AML-193 (cell line): ENCODE data around the gene VPS13D.
A peak's percentile ranks its signal among the peaks of the same experiment; 100 is the strongest.
"Not testable (repeated sequence)": the region's sequence is repeated elsewhere in the genome, so short reads cannot be mapped to it uniquely, and the experiment has no call there.

ENCODE experiments used
- DNase-seq, 2 experiments: peaks; one replicate each; lab custom pipeline; 2025; lab: John Stamatoyannopoulos, UW

VPS13D gene

GRCh38 chr1:12469493-12469892 is 239.7 kb downstream of the VPS13D start:
- no peak for DNase-seq

- DNase-seq = no peak
These were observed 240.2 kb downstream of the VPS13D start for GRCh38 chr1:12469990-12470389.

- not testable (repeated sequence) for DNase-seq
These were observed 241.1 kb downstream of the VPS13D start for GRCh38 chr1:12470916-12471315.

- DNase-seq = no peak
These were observed 242.4 kb downstream of the VPS13D start for GRCh38 chr1:12472156-12472797.

- peak in 1 of 2 experiments; percentile 3 for DNase-seq
These were observed 243.1 kb downstream of the VPS13D start for GRCh38 chr1:12472798-12473551.

GRCh38 chr1:12473596-12474362 is 243.9 kb downstream of the VPS13D start:
- no peak for DNase-seq

GRCh38 chr1:12475101-12475500 is 245.3 kb downstream of the VPS13D start:
- peak; percentile 21 to 23 for DNase-seq

- no peak for DNase-seq
These were observed 245.7 kb downstream of the VPS13D start for GRCh38 chr1:12475530-12475934.

- DNase-seq = no peak
These were observed 246.1 kb downstream of the VPS13D start for GRCh38 chr1:12475947-12476346.

- no peak for DNase-seq
These were observed 247.5 kb downstream of the VPS13D start for GRCh38 chr1:12477314-12477713.

- DNase-seq = no peak
These were observed 248.2 kb downstream of the VPS13D start for GRCh38 chr1:12477936-12478611.

GRCh38 chr1:12478612-12478985 is 248.8 kb downstream of the VPS13D start:
- DNase-seq = no peak

- DNase-seq = no peak
These were observed 249.5 kb downstream of the VPS13D start for GRCh38 chr1:12479311-12479710.

GRCh38 chr1:12480041-12480440 is 250.2 kb downstream of the VPS13D start:
- DNase-seq = no peak

GRCh38 chr1:12480748-12481362 is 251.0 kb downstream of the VPS13D start:
- DNase-seq = peak; percentile 32 to 48

GRCh38 chr1:12481928-12482327 is 252.1 kb downstream of the VPS13D start:
- DNase-seq = no peak

GRCh38 chr1:12482988-12483387 is 253.2 kb downstream of the VPS13D start:
- no peak for DNase-seq

GRCh38 chr1:12485231-12486058 is 255.6 kb downstream of the VPS13D start:
- DNase-seq = no peak

- DNase-seq = no peak
These were observed 256.2 kb downstream of the VPS13D start for GRCh38 chr1:12486059-12486341.

- DNase-seq = no peak
These were observed 256.7 kb downstream of the VPS13D start for GRCh38 chr1:12486401-12487005.

- DNase-seq = no peak
These were observed 257.7 kb downstream of the VPS13D start for GRCh38 chr1:12487520-12487919.
